ENCODE data around the gene IGF2R. TPM values are rescaled to one million over a fixed set of nuclear protein-coding genes. Genes with fewer than 3 reads are reported as not detected.

IGF2R gene
- total RNA-seq, 1 experiment from 2014 or later = 160 TPM

GRCh38 chr6:159982731-159983506, 14.0 kb downstream of the IGF2R start:
- Mint-ChIP-seq H3K27me3 (ENCODE audit: insufficient read depth, unreplicated experiment) (no peaks in the 10 kb centered on the region), H3K9me3 (ENCODE audit: unreplicated experiment) (no peaks in the 10 kb centered on the region), H3K27ac (ENCODE audit: low read depth, unreplicated experiment) (peak overlapping the region; percentile 63), H3K36me3 (ENCODE audit: insufficient read depth, unreplicated experiment) (peaks cover 10% of the 10 kb centered on the region), H3K4me3 (ENCODE audit: unreplicated experiment) (peak overlapping the region; percentile 8), H3K4me1 (ENCODE audit: insufficient read depth, unreplicated experiment) (peaks cover 59% of the 10 kb centered on the region)
- ChIA-PET POLR2A (interaction anchor here (0.6 to 3.6 kb wide), 14 partner anchors 9 to 1030 kb away, joined by 3 to 32 read pairs (median 6); partner anchors contain the start of genes IGF2R and WTAP), CTCF (interaction anchor here (0.7 to 1.5 kb wide), 3 partner anchors 55 to 119 kb away, joined by 3 to 4 read pairs (median 3); no protein-coding TSS in a partner anchor)
- DNase-seq (ENCODE audit: unreplicated experiment) = peak; percentile 75
- BruUV-seq (replicated peaks) = no TSS peak
- intact Hi-C loops (cut with micrococcal nuclease) = no loop called here
- TF ChIP-seq, protein P1, sequence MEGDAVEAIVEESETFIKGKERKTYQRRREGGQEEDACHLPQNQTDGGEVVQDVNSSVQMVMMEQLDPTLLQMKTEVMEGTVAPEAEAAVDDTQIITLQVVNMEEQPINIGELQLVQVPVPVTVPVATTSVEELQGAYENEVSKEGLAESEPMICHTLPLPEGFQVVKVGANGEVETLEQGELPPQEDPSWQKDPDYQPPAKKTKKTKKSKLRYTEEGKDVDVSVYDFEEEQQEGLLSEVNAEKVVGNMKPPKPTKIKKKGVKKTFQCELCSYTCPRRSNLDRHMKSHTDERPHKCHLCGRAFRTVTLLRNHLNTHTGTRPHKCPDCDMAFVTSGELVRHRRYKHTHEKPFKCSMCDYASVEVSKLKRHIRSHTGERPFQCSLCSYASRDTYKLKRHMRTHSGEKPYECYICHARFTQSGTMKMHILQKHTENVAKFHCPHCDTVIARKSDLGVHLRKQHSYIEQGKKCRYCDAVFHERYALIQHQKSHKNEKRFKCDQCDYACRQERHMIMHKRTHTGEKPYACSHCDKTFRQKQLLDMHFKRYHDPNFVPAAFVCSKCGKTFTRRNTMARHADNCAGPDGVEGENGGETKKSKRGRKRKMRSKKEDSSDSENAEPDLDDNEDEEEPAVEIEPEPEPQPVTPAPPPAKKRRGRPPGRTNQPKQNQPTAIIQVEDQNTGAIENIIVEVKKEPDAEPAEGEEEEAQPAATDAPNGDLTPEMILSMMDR (IDR thresholded peaks at IDR 0.05; ENCODE audit: unreplicated experiment) = no peak

DNA sequence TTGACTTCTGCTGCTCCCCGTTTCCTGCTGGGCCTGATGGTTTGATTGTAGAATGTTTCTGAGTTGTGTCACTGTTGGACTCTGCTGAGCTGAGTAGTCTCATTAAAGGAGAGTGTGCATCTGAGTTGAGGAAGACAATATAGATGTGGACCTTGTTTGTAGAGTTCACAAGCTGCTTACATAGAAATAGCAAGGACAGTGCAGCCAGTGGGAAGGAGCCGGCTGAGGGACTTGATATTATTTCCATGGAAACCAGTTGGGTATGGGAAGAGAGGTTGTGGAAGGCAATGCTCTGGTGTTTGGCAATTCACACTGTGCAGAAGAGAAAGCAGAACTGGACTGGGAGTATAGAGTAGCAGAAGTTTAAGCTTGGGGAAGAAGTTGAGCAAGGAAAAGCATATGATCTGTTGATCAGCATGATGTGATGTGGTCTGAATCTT, 14.8 kb downstream of the IGF2R start:
- peaks cover 52% of the 10 kb centered on the region for H3K4me1 Mint-ChIP-seq (ENCODE audit: insufficient read depth, unreplicated experiment)
- H3K27ac Mint-ChIP-seq (ENCODE audit: low read depth, unreplicated experiment) = peak overlapping the region; percentile 63
- peaks cover 10% of the 10 kb centered on the region for H3K36me3 Mint-ChIP-seq (ENCODE audit: insufficient read depth, unreplicated experiment)
- H3K4me3 Mint-ChIP-seq (ENCODE audit: unreplicated experiment) = peak overlapping the region; percentile 8
- TF ChIP-seq, protein P1 (IDR thresholded peaks at IDR 0.05; ENCODE audit: unreplicated experiment) = no peak
- no TSS peak for BruUV-seq (replicated peaks)
- no peaks in the 10 kb centered on the region for H3K9me3 Mint-ChIP-seq (ENCODE audit: unreplicated experiment)
- intact Hi-C loops (cut with micrococcal nuclease) = no loop called here
- no peaks in the 10 kb centered on the region for H3K27me3 Mint-ChIP-seq (ENCODE audit: insufficient read depth, unreplicated experiment)
- ChIA-PET CTCF (interaction anchor here (0.6 to 1.5 kb wide), 5 partner anchors 13 to 120 kb away, joined by 3 to 4 read pairs (median 3); no protein-coding TSS in a partner anchor), POLR2A (interaction anchor here (0.8 to 3.6 kb wide), 12 partner anchors 10 to 257 kb away, joined by 4 to 32 read pairs (median 6); partner anchors contain the start of genes IGF2R and WTAP)
- no peak for DNase-seq (ENCODE audit: unreplicated experiment)

GRCh38 chr6:159984268-159984786, 15.4 kb downstream of the IGF2R start:
- peak overlapping the region; percentile 63 for H3K27ac Mint-ChIP-seq (ENCODE audit: low read depth, unreplicated experiment)
- H3K4me1 Mint-ChIP-seq (ENCODE audit: insufficient read depth, unreplicated experiment) = peaks cover 45% of the 10 kb centered on the region
- POLR2A ChIA-PET = interaction anchor here (0.8 to 3.6 kb wide), 10 partner anchors 10 to 258 kb away, joined by 4 to 32 read pairs (median 9); partner anchors contain the start of genes IGF2R and WTAP
- CTCF ChIA-PET = interaction anchor here (0.7 to 1.5 kb wide), 2 partner anchors 14 to 121 kb away, joined by 3 read pairs; no protein-coding TSS in a partner anchor
- no peaks in the 10 kb centered on the region for H3K9me3 Mint-ChIP-seq (ENCODE audit: unreplicated experiment)
- H3K4me3 Mint-ChIP-seq (ENCODE audit: unreplicated experiment) = no peak overlapping the region
- no peaks in the 10 kb centered on the region for H3K27me3 Mint-ChIP-seq (ENCODE audit: insufficient read depth, unreplicated experiment)
- H3K36me3 Mint-ChIP-seq (ENCODE audit: insufficient read depth, unreplicated experiment) = peaks cover 10% of the 10 kb centered on the region
- TF ChIP-seq, protein P1 (IDR thresholded peaks at IDR 0.05; ENCODE audit: unreplicated experiment) = no peak
- peak; percentile 87 for DNase-seq (ENCODE audit: unreplicated experiment)
- intact Hi-C loops (cut with micrococcal nuclease) = no loop called here
- no TSS peak for BruUV-seq (replicated peaks)

DNA sequence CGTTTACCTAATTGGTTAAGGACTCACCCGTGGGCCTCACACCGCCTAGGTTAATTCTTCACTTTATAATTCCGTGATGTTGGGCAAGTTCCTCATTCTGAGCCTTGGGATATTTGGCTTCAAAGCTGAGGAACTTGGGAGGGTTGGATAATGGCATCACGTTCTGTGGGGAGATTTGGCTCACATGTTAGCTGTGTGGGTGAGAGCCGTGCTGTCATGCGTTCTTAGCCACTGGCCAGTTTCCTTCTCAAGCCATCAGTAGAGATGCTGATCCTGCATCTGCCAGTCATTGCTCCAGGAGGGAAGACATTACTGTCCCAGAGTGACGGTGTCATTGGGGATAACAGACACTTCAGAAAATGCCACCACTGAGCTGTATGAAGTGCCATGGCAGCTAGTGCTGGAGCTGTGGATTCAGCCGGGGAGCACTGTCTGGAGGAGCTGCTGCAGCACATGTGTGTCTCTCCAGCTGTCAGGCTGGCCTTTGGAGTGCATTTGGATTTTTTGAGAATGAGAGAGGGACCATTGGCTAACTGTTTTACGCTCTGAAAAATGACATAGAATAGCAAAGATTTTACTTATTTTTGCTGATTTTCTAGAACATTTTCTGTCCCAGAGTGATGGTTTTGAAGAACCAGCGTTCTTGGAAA, 16.5 kb downstream of the IGF2R start:
- TF ChIP-seq, protein P1 (IDR thresholded peaks at IDR 0.05; ENCODE audit: unreplicated experiment) = no peak
- Mint-ChIP-seq H3K9me3 (ENCODE audit: unreplicated experiment) (no peaks in the 10 kb centered on the region), H3K27me3 (ENCODE audit: insufficient read depth, unreplicated experiment) (no peaks in the 10 kb centered on the region), H3K36me3 (ENCODE audit: insufficient read depth, unreplicated experiment) (peaks cover 5% of the 10 kb centered on the region), H3K4me3 (ENCODE audit: unreplicated experiment) (no peak overlapping the region), H3K4me1 (ENCODE audit: insufficient read depth, unreplicated experiment) (peaks cover 36% of the 10 kb centered on the region), H3K27ac (ENCODE audit: low read depth, unreplicated experiment) (peak overlapping the region; percentile 42)
- CTCF ChIA-PET = interaction anchor here (0.6 kb wide), 1 partner anchor 28 kb away, joined by 3 read pairs; no protein-coding TSS in a partner anchor
- DNase-seq (ENCODE audit: unreplicated experiment) = no peak
- intact Hi-C loops (cut with micrococcal nuclease) = no loop called here
- POLR2A ChIA-PET = no interaction called here
- no TSS peak for BruUV-seq (replicated peaks)
